Aorta (tissue), 5 donors: Measurements from ENCODE around the gene PPM1E. TPM values are rescaled to one million over a fixed set of nuclear protein-coding genes. Genes with fewer than 3 reads are reported as not detected.
A peak's percentile ranks its signal among the peaks of the same experiment; 100 is the strongest.
"Not testable (repeated sequence)": the region's sequence is repeated elsewhere in the genome, so short reads cannot be mapped to it uniquely, and the experiment has no call there.

Experiments
- ATAC-seq: fragments of 200-7000 bp; cut with Tn5 transposase; one replicate; pipeline ENCODE4 v1.9.1; 2022; ENCODE audit warnings: moderate library complexity; ENCODE audit not compliant: low FRiP score
- DNase-seq, 2 donors: peaks; one replicate each; pipeline ENCODE4 v3.0.0-alpha.2; 2020
- H3K27ac ChIP-seq, 2 donors: one replicate each; pipeline ENCODE4 v1.5.1; 2013; ENCODE audit warnings: low read length in 2 of 2, mild to moderate bottlenecking in 2 of 2, moderate library complexity in 2 of 2, control low read depth in 1 of 2, inconsistent platforms in 1 of 2, low read depth in 1 of 2
- H3K27me3 ChIP-seq, 2 donors: one replicate each; pipeline ENCODE4 v1.6.1; 2013; ENCODE audit warnings: control low read depth in 1 of 2, low read length in 1 of 2, mild to moderate bottlenecking in 1 of 2, moderate library complexity in 1 of 2; ENCODE audit not compliant: insufficient read depth in 2 of 2, control insufficient read depth in 1 of 2
- H3K36me3 ChIP-seq, 2 donors: one replicate each; pipeline ENCODE4 v1.6.1; 2013; ENCODE audit warnings: control low read depth in 1 of 2, low read length in 1 of 2, mild to moderate bottlenecking in 1 of 2; ENCODE audit not compliant: insufficient read depth in 2 of 2, control insufficient read depth in 1 of 2
- H3K4me1 ChIP-seq, 2 donors: one replicate each; pipeline ENCODE4 v1.6.1; 2013; ENCODE audit warnings: low read length in 2 of 2, control low read depth in 1 of 2, mild to moderate bottlenecking in 1 of 2, moderate library complexity in 1 of 2; ENCODE audit not compliant: insufficient read depth in 2 of 2, control insufficient read depth in 1 of 2
- H3K4me3 ChIP-seq, 2 donors: one replicate each; pipeline ENCODE4 v1.5.1; 2013; ENCODE audit warnings: low read length in 2 of 2, control low read depth in 1 of 2, mild to moderate bottlenecking in 1 of 2
- H3K9me3 ChIP-seq: one replicate; pipeline ENCODE4 v1.6.1; 2013; ENCODE audit warnings: mild to moderate bottlenecking, low read length; ENCODE audit not compliant: control insufficient read depth
- WGBS, 2 donors: extraction: QIAGEN DNeasy Blood & Tissue Kit; methylation state at CpG; one replicate each; pipeline ENCODE4 v1.1.7; 2013; 5-methylcytosine and 5-hydroxymethylcytosine counted together
- intact Hi-C, 2 donors: fragments of 100-400 bp; cut with DNase I; formaldehyde crosslinking; loops; one replicate each; pipeline versions ENCODE4 v1.14.2 to v1.15.0; 2022
- polyA plus RNA-seq, 2 donors: library from polyadenylated mRNA; stranded (reverse); fragments of 200-250 nt; gene quantifications; one replicate each; pipeline ENCODE4 v1.2.3, GENCODE V29; 2013
- total RNA-seq, 2 donors: library from RNA; stranded (reverse); fragmentation: NEBNext Ultra II Directional; extraction: Animal tissue kit (Norgen Biotek cat#: 25700); gene quantifications; one replicate each; pipeline ENCODE4 v1.2.1, GENCODE V29; 2021
- donor health status: healthy with polysubstance abuse.
- donor health status: Bipolar disorder and iron deficiency.
- donor health status: DM: no; HTN: no; CAD: no.
- donor health status: DM: no; HTN: no; CAD: no.
- donor health status: DM: yes; HTN: yes; CAD: no.

The PPM1E gene
- total and polyA plus RNA-seq, 4 donors = 0.06 to 0.21 TPM; not detected in 2

DNA sequence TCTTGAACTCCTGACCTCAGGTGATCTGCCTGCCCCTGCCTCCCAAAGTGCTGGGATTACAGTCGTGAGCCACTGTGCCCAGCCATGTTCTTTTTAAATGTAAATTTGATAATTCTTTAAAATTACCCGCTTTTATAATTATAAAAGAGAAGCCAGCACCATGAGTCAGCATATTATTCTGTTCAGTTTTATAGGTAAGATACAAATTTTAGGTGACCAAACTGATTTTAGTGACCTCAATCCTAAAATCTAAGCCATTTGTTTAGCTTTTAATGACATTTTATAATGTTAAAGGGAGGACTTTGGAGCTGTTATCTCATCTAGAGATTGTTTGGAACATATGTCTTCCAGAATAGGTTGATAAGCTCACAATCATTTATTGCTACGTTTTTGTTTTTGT lies 20.8 kb upstream of the PPM1E start:
- Histone ChIP-seq H3K27me3 (no peaks in the 10 kb centered on the region), H3K4me3 (no peak overlapping the region), H3K9me3 (no peaks in the 10 kb centered on the region), H3K4me1 (no peaks in the 10 kb centered on the region), H3K36me3 (peaks cover 0 to 3% of the 10 kb centered on the region in 2 donors), H3K27ac (no peak overlapping the region)
- WGBS, 2 donors = 77 to 83% methylated on average over 3 of the region's 3 CpGs
- intact Hi-C loops = no loop called here
- DNase-seq (no peak), ATAC-seq (no peak)

DNA sequence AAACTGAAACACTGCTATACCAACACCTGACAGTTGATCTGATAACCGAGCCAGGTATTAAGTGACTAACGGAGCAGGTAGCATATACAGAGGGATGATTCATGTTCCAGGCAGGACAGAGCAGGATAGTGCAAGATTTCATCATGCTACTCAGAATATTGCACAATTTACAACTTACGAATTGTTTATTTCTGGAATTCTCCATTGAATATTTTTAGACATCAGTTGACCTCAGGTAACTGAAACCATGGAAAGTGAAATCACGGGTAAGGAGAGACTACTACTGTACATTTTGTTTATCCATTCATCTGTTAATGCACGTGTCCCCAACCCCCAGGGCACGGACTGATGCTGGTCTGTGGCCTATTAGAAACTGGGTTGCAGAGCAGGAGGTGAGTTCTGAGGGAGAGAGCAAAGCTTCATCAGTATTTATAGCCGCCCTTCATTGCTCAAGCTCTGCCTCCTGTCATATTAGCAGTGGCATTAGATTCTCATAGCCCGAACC lies 14.5 kb upstream of the PPM1E start:
- DNase-seq (no peak), ATAC-seq (no peak)
- Histone ChIP-seq H3K36me3 (no peaks in the 10 kb centered on the region), H3K27ac (no peak overlapping the region), H3K4me1 (no peaks in the 10 kb centered on the region), H3K27me3 (no peaks in the 10 kb centered on the region), H3K4me3 (no peak overlapping the region), H3K9me3 (no peaks in the 10 kb centered on the region)
- intact Hi-C loops = no loop called here
- 87 to 90% methylated on average over 8 of the region's 8 CpGs for WGBS, 2 donors

DNA sequence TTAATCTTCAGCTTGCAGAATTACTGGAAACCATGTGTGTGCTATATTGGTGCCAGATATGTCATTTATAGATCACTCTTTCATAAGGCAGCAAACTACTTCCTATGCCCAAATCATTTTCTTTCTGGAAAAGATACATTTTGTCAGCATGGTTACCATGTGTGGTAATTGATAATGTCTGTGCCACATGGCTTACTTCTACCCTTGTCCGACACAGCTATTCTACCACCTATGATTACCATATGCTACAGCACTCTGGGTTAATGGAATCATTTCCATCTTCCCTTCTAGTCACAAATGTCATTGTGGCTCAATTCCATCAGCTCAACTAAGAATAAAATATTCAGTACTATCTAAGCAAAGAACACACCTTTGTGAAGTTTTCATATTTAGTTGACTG lies 8.0 kb upstream of the PPM1E start:
- ATAC-seq = no peak
- H3K4me1 ChIP-seq = no peaks in the 10 kb centered on the region
- no peaks in the 10 kb centered on the region for H3K36me3 ChIP-seq
- no peak for DNase-seq
- H3K27ac ChIP-seq = no peak overlapping the region
- intact Hi-C loops = no loop called here
- H3K27me3 ChIP-seq = no peaks in the 10 kb centered on the region
- no peaks in the 10 kb centered on the region for H3K9me3 ChIP-seq
- 86 to 94% methylated on average over 1 of the region's 1 CpG for WGBS, 2 donors
- H3K4me3 ChIP-seq = no peak overlapping the region

DNA sequence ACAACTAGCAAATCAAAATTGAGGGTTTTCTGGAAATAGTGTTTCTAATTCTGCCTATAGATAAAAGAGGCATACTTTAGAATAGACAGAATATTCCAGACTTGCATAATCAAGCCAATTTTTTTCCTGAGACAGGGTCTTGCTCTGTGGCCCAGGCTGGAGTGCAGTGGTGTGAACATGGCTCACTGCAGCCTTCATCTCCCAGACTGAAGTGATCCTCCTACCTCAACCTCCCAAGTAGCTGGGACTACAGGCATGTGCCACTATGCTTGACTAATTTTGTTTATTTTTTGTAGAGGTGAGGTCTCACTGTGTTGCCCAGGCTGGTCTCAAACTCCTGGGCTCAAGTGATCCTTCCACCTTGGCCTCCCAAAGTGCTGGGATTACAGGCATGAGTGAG lies 6.0 kb upstream of the PPM1E start:
- ATAC-seq, DNase-seq, intact Hi-C loops, H3K36me3 ChIP-seq, H3K9me3 ChIP-seq, H3K4me1 ChIP-seq, H3K27ac ChIP-seq, H3K4me3 ChIP-seq, H3K27me3 ChIP-seq: not testable (repeated sequence)

DNA sequence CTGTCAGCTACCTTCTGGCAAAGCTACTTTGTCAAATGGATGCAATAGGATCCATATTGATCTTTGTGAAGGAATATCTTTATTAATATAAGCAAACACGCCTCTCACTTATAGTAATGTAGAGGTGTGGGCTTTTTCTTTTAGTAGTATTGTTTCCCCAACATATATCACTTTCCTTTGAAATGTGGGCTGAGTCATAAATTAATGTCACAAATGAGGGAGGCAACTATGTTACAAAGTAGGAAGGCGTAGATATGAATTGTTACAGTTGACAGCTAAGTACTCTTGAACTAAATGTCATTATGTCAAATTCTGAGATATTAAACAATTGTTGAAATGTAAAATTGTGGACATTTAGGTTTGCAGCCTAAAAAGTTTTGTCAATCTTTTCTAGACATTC lies 2.6 kb upstream of the PPM1E start:
- H3K27me3 ChIP-seq = no peaks in the 10 kb centered on the region
- H3K4me3 ChIP-seq = no peak overlapping the region
- intact Hi-C loops = no loop called here
- no peak for ATAC-seq
- H3K36me3 ChIP-seq = no peaks in the 10 kb centered on the region
- no peaks in the 10 kb centered on the region for H3K9me3 ChIP-seq
- no peak for DNase-seq
- no peak overlapping the region for H3K27ac ChIP-seq
- 47 to 52% methylated on average over 2 of the region's 2 CpGs for WGBS, 2 donors
- no peaks in the 10 kb centered on the region for H3K4me1 ChIP-seq

DNA sequence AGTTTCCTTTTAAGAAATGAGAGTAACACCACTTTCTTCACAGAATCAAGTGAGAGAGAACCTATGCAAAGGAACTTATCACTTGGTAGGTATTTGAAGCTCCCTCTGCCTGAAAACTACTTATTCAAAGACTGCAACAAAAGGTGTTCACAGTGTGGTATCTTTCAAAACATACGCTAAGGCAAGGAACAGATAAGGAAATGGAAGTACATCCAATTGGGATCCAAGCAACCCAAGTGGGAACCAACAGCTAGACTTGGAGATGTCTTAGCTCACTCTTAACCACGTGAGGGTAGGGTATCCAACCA lies 431 bp upstream of the PPM1E start:
- Histone ChIP-seq H3K27ac (no peak overlapping the region), H3K4me1 (no peaks in the 10 kb centered on the region), H3K9me3 (no peaks in the 10 kb centered on the region), H3K36me3 (no peaks in the 10 kb centered on the region), H3K27me3 (no peaks in the 10 kb centered on the region), H3K4me3 (no peak overlapping the region)
- intact Hi-C loops = no loop called here
- ATAC-seq (no peak), DNase-seq (no peak)
- 26 to 28% methylated on average over 2 of the region's 2 CpGs for WGBS, 2 donors

DNA sequence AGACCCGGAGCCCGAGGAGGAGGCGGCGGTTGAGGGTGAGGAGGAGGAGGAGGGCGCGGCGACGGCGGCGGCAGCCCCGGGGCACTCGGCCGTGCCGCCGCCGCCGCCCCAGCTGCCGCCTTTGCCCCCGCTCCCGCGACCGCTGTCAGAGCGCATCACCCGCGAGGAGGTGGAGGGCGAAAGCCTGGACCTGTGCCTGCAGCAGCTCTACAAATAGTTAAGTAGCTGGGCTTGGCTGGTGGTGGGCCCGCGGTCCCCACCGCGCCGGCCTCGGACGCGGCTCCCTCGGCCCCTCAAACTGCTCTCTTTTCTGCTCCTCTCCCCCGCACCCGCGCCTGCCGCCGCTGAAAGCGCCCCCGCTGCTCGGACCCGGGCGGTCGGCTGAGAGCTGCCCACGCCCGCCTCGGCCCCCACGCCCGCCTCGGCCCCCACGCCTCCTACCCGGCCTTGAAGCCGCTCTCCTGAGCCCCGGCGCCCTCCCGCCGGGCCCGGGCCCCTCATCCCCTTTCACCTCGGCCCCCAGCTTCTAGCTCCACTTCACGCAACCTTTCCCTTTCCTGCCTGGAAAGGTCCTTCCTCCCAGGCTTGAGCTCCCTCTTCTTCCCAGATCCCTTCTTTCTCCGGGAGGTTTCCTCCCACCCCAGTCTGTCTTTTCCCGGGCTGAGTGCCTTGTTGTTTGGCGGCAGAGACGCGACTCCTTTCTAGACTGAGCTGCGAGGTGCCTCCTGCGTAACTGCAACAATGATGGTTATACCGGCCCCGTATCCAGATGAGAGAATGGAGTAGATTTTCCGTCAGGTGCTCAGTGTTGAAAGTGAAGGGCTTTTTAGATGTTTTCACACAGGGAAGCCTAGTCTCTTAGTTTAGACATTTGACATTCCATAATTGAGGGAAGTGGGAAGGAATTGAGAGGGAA lies 850 bp downstream of the PPM1E start:
- 1 to 2% methylated on average over 36 to 72 of the region's 72 CpGs for WGBS, 2 donors
- Histone ChIP-seq H3K4me3 (peak overlapping the region; percentile 5 to 23), H3K27me3 (peaks cover 0 to 3% of the 10 kb centered on the region in 2 donors), H3K36me3 (no peaks in the 10 kb centered on the region), H3K9me3 (no peaks in the 10 kb centered on the region), H3K4me1 (no peaks in the 10 kb centered on the region), H3K27ac (no peak overlapping the region)
- peak; percentile 36 for ATAC-seq
- no peak for DNase-seq
- intact Hi-C loops = no loop called here

DNA sequence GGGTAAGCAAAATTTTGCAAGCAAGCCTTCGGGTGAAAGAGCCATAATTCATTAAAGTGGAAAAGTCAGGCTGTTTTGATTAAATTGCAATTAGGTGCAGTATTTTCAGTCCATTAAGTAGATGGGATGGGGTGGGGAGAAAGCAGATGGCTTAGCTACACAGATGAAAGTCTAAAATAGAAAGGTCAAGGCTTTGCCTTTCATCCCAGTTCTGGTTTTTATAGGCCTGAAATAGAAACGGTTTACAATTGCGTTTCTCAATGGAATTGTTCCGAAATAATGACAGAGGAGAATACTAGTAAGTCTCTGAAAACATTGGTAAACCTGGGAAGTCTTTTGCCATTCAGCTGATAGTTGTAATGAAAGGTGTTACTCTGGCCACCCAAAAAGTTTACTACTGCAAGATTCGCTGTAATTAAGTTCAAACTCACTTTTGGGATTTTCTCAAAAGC lies 1.5 kb downstream of the PPM1E start:
- ATAC-seq (no peak), DNase-seq (no peak)
- no peaks in the 10 kb centered on the region for H3K9me3 ChIP-seq
- no peaks in the 10 kb centered on the region for H3K36me3 ChIP-seq
- H3K4me3 ChIP-seq = no peak overlapping the region
- H3K27ac ChIP-seq = no peak overlapping the region
- H3K27me3 ChIP-seq = peaks cover 0 to 3% of the 10 kb centered on the region in 2 donors
- H3K4me1 ChIP-seq = no peaks in the 10 kb centered on the region
- 52% methylated on average over 5 of the region's 5 CpGs for WGBS, 2 donors
- intact Hi-C loops = no loop called here

DNA sequence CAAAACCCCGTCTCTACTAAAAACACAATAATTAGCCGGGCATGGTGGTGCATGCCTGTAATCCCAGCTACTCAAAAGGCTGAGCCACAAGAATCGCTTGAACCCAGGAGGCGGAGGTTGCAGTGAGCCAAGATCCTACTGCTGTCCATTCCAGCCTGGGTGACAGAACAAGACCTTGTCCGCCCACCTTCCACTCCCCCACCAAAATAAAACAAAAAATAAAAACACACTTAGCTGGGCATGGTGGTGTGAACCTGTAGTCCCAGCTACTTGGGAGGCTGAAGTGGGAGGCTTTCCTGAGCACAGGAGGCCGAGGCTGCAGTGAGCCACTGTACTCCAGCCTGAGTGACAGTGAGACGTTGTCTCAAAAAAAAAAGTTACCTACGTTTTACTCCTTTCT lies 3.2 kb downstream of the PPM1E start:
- ATAC-seq (no peak), DNase-seq (no peak)
- 87 to 89% methylated on average over 8 of the region's 8 CpGs for WGBS, 2 donors
- Histone ChIP-seq H3K36me3 (no peaks in the 10 kb centered on the region), H3K27ac (no peak overlapping the region), H3K4me1 (no peaks in the 10 kb centered on the region), H3K27me3 (peaks cover 0 to 3% of the 10 kb centered on the region in 2 donors), H3K4me3 (no peak overlapping the region), H3K9me3 (no peaks in the 10 kb centered on the region)
- intact Hi-C loops = no loop called here
